ENCODE data around the gene NIF3L1. TPM values are rescaled to one million over a fixed set of nuclear protein-coding genes. Genes with fewer than 3 reads are reported as not detected.

NIF3L1 gene
- total RNA-seq, 1 experiment from 2014 or later = 55.4 TPM

DNA sequence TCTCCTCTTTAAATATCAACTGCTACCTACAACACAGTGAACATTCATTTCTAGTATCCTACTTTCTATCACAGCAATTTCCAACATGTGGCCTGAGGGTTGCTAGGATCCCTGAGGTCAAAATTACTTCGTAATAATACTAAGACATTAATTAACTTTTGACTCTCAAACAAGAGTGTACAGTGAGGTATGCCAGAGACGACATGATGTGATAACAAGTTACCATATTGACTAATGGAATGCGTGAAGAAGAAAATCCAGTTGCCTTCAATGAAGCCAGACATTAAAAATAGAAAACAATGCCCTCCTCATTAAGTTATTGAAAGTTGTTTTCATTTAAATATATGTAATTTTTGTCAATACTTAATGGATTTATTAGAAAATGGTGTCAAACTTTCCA lies 61.2 kb downstream of the NIF3L1 start:
- no peaks in the 10 kb centered on the region for H3K79me2 ChIP-seq (ENCODE audit: insufficient read depth, low read length)

More for the DNA sequence above, 61.2 kb downstream of the NIF3L1 start:
- Histone ChIP-seq H3K27ac (ENCODE audit: insufficient read length, low read depth, low read length) (no peak overlapping the region), H2BK120ac (ENCODE audit: low read depth, low read length, poor library complexity, severe bottlenecking) (no peak overlapping the region), H3K14ac (ENCODE audit: insufficient read depth, low read length) (no peak overlapping the region), H4K20me1 (ENCODE audit: control insufficient read depth, insufficient read depth, insufficient read length) (no peaks in the 10 kb centered on the region), H2BK5ac (ENCODE audit: insufficient read length, low read length) (no peak overlapping the region), H3K18ac (ENCODE audit: insufficient read length, low read depth, low read length) (no peak overlapping the region), H3K56ac (ENCODE audit: insufficient read length, low read depth, low read length) (no peak overlapping the region), H2AFZ (ENCODE audit: low read length) (no peak overlapping the region), H2AK5ac (ENCODE audit: insufficient read length, low read length) (no peak overlapping the region), H3K23ac (ENCODE audit: insufficient read length, low read depth, low read length) (no peak overlapping the region), H3K4me1 (ENCODE audit: insufficient read depth, low read length) (no peaks in the 10 kb centered on the region), H3K23me2 (ENCODE audit: insufficient read length, low read depth, low read length, poor library complexity, severe bottlenecking) (no peaks in the 10 kb centered on the region), H4K5ac (ENCODE audit: insufficient read length, low read depth, low read length) (no peak overlapping the region), H3T11ph (ENCODE audit: low read length) (no peak overlapping the region), H4K91ac (ENCODE audit: insufficient read length, low read depth, low read length) (no peak overlapping the region), H3K27me3 (ENCODE audit: insufficient read depth, low read length) (no peaks in the 10 kb centered on the region), H3K4me2 (ENCODE audit: insufficient read depth, insufficient read length, low read length) (no peak overlapping the region), H3K79me1 (ENCODE audit: insufficient read depth, low read depth, low read length, poor library complexity, severe bottlenecking) (no peaks in the 10 kb centered on the region), H3K9ac (ENCODE audit: extremely low read depth, insufficient read length, low read length) (no peak overlapping the region), H2BK20ac (ENCODE audit: low read depth, low read length, poor library complexity, severe bottlenecking) (no peak overlapping the region), H4K8ac (replicated peaks; ENCODE audit: insufficient read length, low read depth, low read length) (no peak overlapping the region), H3K9me3 (ENCODE audit: control insufficient read depth, low read depth, low read length) (no peaks in the 10 kb centered on the region), H3K4ac (ENCODE audit: low read depth, low read length) (no peak overlapping the region), H2BK12ac (ENCODE audit: insufficient read length, low read depth, low read length) (no peak overlapping the region), H2BK15ac (ENCODE audit: low read depth, low read length) (no peak overlapping the region)
- Mint-ChIP-seq H3K27me3 (ENCODE audit: low read depth) (no peaks in the 10 kb centered on the region), H3K36me3 (ENCODE audit: insufficient read depth in 1 of 3, low read depth in 3 of 3) (peaks cover 25 to 50% (median 47%) of the 10 kb centered on the region in 3 experiments; a peak in 6 of 7 replicates), H3K27ac (no peak overlapping the region), H3K4me3 (no peak overlapping the region), H3K9me3 (no peaks in the 10 kb centered on the region), H3K4me1 (no peaks in the 10 kb centered on the region)
- TF ChIP-seq, protein P1, sequence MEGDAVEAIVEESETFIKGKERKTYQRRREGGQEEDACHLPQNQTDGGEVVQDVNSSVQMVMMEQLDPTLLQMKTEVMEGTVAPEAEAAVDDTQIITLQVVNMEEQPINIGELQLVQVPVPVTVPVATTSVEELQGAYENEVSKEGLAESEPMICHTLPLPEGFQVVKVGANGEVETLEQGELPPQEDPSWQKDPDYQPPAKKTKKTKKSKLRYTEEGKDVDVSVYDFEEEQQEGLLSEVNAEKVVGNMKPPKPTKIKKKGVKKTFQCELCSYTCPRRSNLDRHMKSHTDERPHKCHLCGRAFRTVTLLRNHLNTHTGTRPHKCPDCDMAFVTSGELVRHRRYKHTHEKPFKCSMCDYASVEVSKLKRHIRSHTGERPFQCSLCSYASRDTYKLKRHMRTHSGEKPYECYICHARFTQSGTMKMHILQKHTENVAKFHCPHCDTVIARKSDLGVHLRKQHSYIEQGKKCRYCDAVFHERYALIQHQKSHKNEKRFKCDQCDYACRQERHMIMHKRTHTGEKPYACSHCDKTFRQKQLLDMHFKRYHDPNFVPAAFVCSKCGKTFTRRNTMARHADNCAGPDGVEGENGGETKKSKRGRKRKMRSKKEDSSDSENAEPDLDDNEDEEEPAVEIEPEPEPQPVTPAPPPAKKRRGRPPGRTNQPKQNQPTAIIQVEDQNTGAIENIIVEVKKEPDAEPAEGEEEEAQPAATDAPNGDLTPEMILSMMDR (conservative IDR thresholded peaks at IDR 0.05) = no peak
- DNase-seq = no peak
- no CpG with 5 or more reads among the region's 3 CpGs for WGBS (ENCODE audit: extremely low coverage, insufficient read length, low lambda C conversion rate)

Other genes starting within 250 kb of the NIF3L1 start
- gene BZW1, start 77.5 kb upstream of the NIF3L1 start, total RNA-seq (2021) = 366 and 370 TPM in 2 replicates
- gene CLK1, start 24.7 kb upstream of the NIF3L1 start, total RNA-seq (2021) = 46.8 and 49.4 TPM in 2 replicates
- gene PPIL3, start 294 bp upstream of the NIF3L1 start, total RNA-seq (2021) = 56.5 and 63.4 TPM in 2 replicates
- 61.8 and 65.2 TPM in 2 replicates for gene ORC2, start 74.3 kb downstream of the NIF3L1 start, total RNA-seq (2021)
- 13.3 and 13.7 TPM in 2 replicates for gene HYCC2, start 182.3 kb downstream of the NIF3L1 start, total RNA-seq (2021)
- 59.6 and 63.2 TPM in 2 replicates for gene NDUFB3, start 182.6 kb downstream of the NIF3L1 start, total RNA-seq (2021)
- gene CFLAR, start 226.8 kb downstream of the NIF3L1 start, total RNA-seq (2021) = 5.7 and 7.6 TPM in 2 replicates

Data from H9 (cell line).